GM12878 (cell line): ENCODE data around the gene NOTCH1. TPM values are rescaled to one million over a fixed set of nuclear protein-coding genes. Genes with fewer than 3 reads are reported as not detected.

Experiments
- ATAC-seq: fragments of 200-7000 bp; cut with Tn5 transposase; 3 replicates; pipeline ENCODE4 v1.9.1; 2020; ENCODE audit warnings: mild to moderate bottlenecking, moderate library complexity
- BruUV-seq: library from RNA; stranded (reverse); fragments of 400-500 nt; replicated peaks from 2 replicates; lab custom pipeline; 2021; lab: Mats Ljungman, UMichigan
- CTCF ChIA-PET: fragments of 300-600 bp; sonication (Branson Sonifier 250); formaldehyde crosslinking; extraction: SDS; loops from one replicate; lab custom pipeline; 2021; ENCODE audit warnings: inconsistent platforms; lab: Yijun Ruan, JAX
- POLR2A ChIA-PET: fragments of 350-600 bp; formaldehyde crosslinking; extraction: SDS; loops from one replicate; lab custom pipeline; 2021; ENCODE audit warnings: inconsistent platforms; lab: Charles Lee
- RAD21 ChIA-PET: fragments of 300-600 bp; sonication (Branson Sonifier 250); formaldehyde crosslinking; loops from one replicate; lab custom pipeline; 2023; ENCODE audit warnings: antibody characterized with exemption; ENCODE audit not compliant: unreplicated experiment; lab: Charles Lee
- SMC1A ChIA-PET: fragments of 300-600 bp; sonication (Branson Sonifier 250); formaldehyde crosslinking; loops from one replicate; lab custom pipeline; 2023; ENCODE audit not compliant: unreplicated experiment, uncharacterized antibody; lab: Charles Lee
- DNase-seq: peaks from one replicate; pipeline ENCODE4 v3.0.0-alpha.2; 2011; ENCODE audit warnings: low read depth, low spot score
- FAIRE-seq: peaks from 3 replicates; lab custom pipeline; 2011; peaks lifted over from hg19 to GRCh38; lab: Jason Lieb, UNC
- H2AFZ ChIP-seq: 2 replicates; pipeline ENCODE4 v1.6.0; 2011; ENCODE audit warnings: low read depth, low read length, control low read depth; ENCODE audit not compliant: control insufficient read depth
- H3K27ac ChIP-seq: 2 replicates; pipeline ENCODE4 v1.5.1; 2011; ENCODE audit warnings: control low read depth; ENCODE audit not compliant: control insufficient read depth, insufficient read depth
- H3K27me3 ChIP-seq, 2 experiments: replicated peaks in 1 of 2; 2 replicates each; pipeline versions ENCODE4 v1.6.0 to v1.6.1; 2011; ENCODE audit warnings: low read length in 1 of 2; ENCODE audit not compliant: control insufficient read depth in 2 of 2, insufficient read depth in 2 of 2
- H3K36me3 ChIP-seq, 2 experiments: 2 replicates each; pipeline ENCODE4 v1.5.1; 2011; ENCODE audit warnings: low read length in 1 of 2; ENCODE audit not compliant: control insufficient read depth in 2 of 2, insufficient read depth in 2 of 2
- H3K4me1 ChIP-seq: 2 replicates; pipeline ENCODE4 v1.6.1; 2011; ENCODE audit warnings: mild to moderate bottlenecking, low read length, moderate library complexity, mixed read lengths; ENCODE audit not compliant: control insufficient read depth, insufficient read depth
- H3K4me2 ChIP-seq: 2 replicates; pipeline ENCODE4 v1.6.0; 2011; ENCODE audit warnings: control low read depth; ENCODE audit not compliant: control insufficient read depth, insufficient read depth
- H3K4me3 ChIP-seq: fragments of 200-600 bp; sonication (generic); 2 replicates; pipeline ENCODE4 v1.5.1; 2016
- H3K79me2 ChIP-seq: 2 replicates; pipeline ENCODE4 v1.6.0; 2011; ENCODE audit warnings: low read length; ENCODE audit not compliant: control insufficient read depth, insufficient read depth
- H3K9ac ChIP-seq: 2 replicates; pipeline ENCODE4 v1.8.0; 2011; ENCODE audit warnings: low read length, control low read depth, mixed read lengths; ENCODE audit not compliant: control insufficient read depth, insufficient read depth
- H3K9me3 ChIP-seq: replicated peaks from 3 replicates; pipeline ENCODE4 v1.5.1; 2011; ENCODE audit warnings: mild to moderate bottlenecking, low read length; ENCODE audit not compliant: control insufficient read depth, insufficient read depth
- H4K20me1 ChIP-seq: 2 replicates; pipeline ENCODE4 v1.6.0; 2011; ENCODE audit not compliant: control insufficient read depth, insufficient read depth
- BRCA1 ChIP-seq: IDR thresholded peaks from 2 replicates; pipeline ENCODE4 v1.6.1; 2011; ENCODE audit warnings: low read depth, low read length, improper control_type of control experiment
- JUND ChIP-seq: IDR thresholded peaks from 2 replicates; pipeline ENCODE4 v1.6.1; 2012; ENCODE audit warnings: low read depth, mild to moderate bottlenecking, low read length, improper control_type of control experiment, moderate library complexity
- NBN ChIP-seq: fragments of 450-650 bp; IDR thresholded peaks from 2 replicates; pipeline ENCODE4 v1.6.1; 2016
- NFXL1 ChIP-seq: fragments of 450-650 bp; IDR thresholded peaks from 2 replicates; pipeline ENCODE4 v1.6.1; 2017; ENCODE audit warnings: antibody characterized with exemption, mild to moderate bottlenecking, borderline replicate concordance
- POLR2A ChIP-seq: IDR thresholded peaks from 2 replicates; pipeline ENCODE4 v1.6.1; 2011; ENCODE audit warnings: low read depth, mild to moderate bottlenecking, low read length
- TAF1 ChIP-seq: IDR thresholded peaks from 2 replicates; pipeline ENCODE4 v1.6.1; 2011; ENCODE audit warnings: mild to moderate bottlenecking, low read depth, low read length, borderline replicate concordance
- YY1 ChIP-seq: IDR thresholded peaks from 2 replicates; pipeline ENCODE4 v1.6.1; 2011; ENCODE audit warnings: low read depth, mild to moderate bottlenecking, low read length
- ZBED1 ChIP-seq: IDR thresholded peaks from 2 replicates; pipeline ENCODE4 v1.6.1; 2016; ENCODE audit warnings: borderline replicate concordance
- WGBS: methylation state at CpG from one replicate; pipeline ENCODE4 v1.1.6; 2016; ENCODE audit warnings: low lambda C conversion rate; ENCODE audit not compliant: insufficient replicate concordance, insufficient coverage; ENCODE audit errors: missing lambda C conversion rate; 5-methylcytosine and 5-hydroxymethylcytosine counted together
- in situ Hi-C: fragments of 300-500 bp; cut with MboI; formaldehyde crosslinking; loops from 9 replicates; pipeline ENCODE4 v1.14.3; 2018; ENCODE audit warnings: mixed read lengths
- intact Hi-C: fragments of 100-400 bp; cut with micrococcal nuclease; formaldehyde crosslinking; loops from one replicate; pipeline ENCODE4 v1.14.2; 2022; ENCODE audit not compliant: unreplicated experiment
- polyA plus RNA-seq, 11 experiments: library from polyadenylated mRNA; depleted of rRNA in 4 of 11; unstranded in 6 of 11; stranded (reverse) in 5 of 11; fragments of >200 nt; fragmentation: Nextera tagmentation in 4 of 11; fragmentation: Illumina TruSeq in 1 of 11; extraction: Ambion mirVana in 4 of 11; extraction: Trizol in 1 of 11; gene quantifications; 1 replicate in 1 of 11; 2 replicates in 10 of 11; pipeline versions ENCODE4 v1.2.1 to v1.2.3, GENCODE V29; 2011 to 2016; ENCODE audit warnings: inconsistent platforms in 2 of 11, missing spikeins in 2 of 11, low read depth in 1 of 11
- total RNA-seq, 4 experiments: library from RNA; depleted of rRNA in 3 of 4; stranded (reverse); fragments of >200 nt in 3 of 4; fragmentation: Illumina TruSeq in 1 of 4; extraction: Trizol in 1 of 4; gene quantifications; 2 replicates each; pipeline versions ENCODE4 v1.2.1 to v1.2.3, GENCODE V29; 2013 to 2021
- TF ChIP-seq, protein P1 (sequence below): IDR thresholded peaks from 2 replicates; pipeline ENCODE4 v1.6.1; 2012; ENCODE audit warnings: low read depth, low read length, improper control_type of control experiment
- TF ChIP-seq, protein P2 (sequence below): fragments of 150-350 bp; IDR thresholded peaks from 2 replicates; pipeline ENCODE4 v1.6.1; 2016; ENCODE audit warnings: low read depth, low read length
- TF ChIP-seq, protein P3 (sequence below): IDR thresholded peaks from 2 replicates; pipeline ENCODE4 v1.6.1; 2012; ENCODE audit warnings: low read depth, low read length, improper control_type of control experiment

Gene NOTCH1
- total and polyA plus RNA-seq, 10 of the 15 experiments (the other 5 are each of a cell fraction or from before 2014, with no cell fraction given): 0.02 to 40.0 (median 3.7) TPM

DNA sequence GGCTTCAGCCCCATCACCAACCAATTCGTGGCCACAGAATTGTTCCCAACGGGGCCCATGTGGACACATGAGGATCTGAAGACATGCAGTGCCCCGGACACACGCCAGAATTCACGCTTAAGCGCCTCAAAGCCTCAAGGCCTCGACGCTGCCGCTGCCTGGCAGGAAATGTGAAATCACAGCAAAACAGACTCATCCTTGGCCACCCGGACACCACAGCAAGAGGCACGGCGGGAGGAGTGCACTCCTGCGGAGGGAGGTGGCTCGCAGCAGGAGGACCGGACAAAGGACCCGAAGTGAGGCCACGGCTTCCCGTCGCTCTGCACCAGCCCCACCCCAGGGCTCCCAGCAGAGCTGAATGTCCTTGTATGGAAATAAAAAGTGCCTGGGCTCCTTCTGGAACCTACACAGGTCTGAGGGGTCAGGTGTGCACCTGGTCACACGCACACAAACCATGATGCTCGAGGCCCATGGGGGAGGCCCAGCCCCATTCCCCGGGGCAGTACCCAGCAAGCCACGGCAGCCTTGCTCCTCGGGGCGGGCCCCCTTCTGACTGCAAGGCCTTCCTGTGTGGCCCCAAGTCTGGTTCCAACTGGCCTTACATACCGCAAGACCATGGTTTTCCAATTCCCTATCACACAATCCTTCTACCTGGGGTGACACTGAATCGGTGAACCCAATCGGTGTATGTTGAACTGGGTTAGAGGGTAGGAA lies 73.1 kb downstream of the NOTCH1 start:
- ChIA-PET POLR2A (no interaction called here), CTCF (no interaction called here), RAD21 (no interaction called here), SMC1A (no interaction called here)
- H3K27me3 ChIP-seq: no peaks in the 10 kb centered on the region
- FAIRE-seq (no peak), ATAC-seq (no peak), DNase-seq (no peak)
- WGBS: 91% methylated on average over 27 of the region's 28 CpGs
- no TSS peak for BruUV-seq
- intact Hi-C loops: no loop called here
- TF ChIP-seq, protein P1, sequence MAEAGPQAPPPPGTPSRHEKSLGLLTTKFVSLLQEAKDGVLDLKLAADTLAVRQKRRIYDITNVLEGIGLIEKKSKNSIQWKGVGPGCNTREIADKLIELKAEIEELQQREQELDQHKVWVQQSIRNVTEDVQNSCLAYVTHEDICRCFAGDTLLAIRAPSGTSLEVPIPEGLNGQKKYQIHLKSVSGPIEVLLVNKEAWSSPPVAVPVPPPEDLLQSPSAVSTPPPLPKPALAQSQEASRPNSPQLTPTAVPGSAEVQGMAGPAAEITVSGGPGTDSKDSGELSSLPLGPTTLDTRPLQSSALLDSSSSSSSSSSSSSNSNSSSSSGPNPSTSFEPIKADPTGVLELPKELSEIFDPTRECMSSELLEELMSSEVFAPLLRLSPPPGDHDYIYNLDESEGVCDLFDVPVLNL: no peak
- peak; percentile 56 for TF ChIP-seq POLR2A
- in situ Hi-C loops: no loop called here
- no peak overlapping the region for H2AFZ ChIP-seq
- no peaks in the 10 kb centered on the region for H3K9me3 ChIP-seq
- H3K4me3 ChIP-seq: no peak overlapping the region
- no peaks in the 10 kb centered on the region for H3K4me1 ChIP-seq
- no peak overlapping the region for H3K9ac ChIP-seq
- peaks cover 2% of the 10 kb centered on the region; the same call in 1 of the 2 replicates for H4K20me1 ChIP-seq
- no peak overlapping the region for H3K4me2 ChIP-seq
- H3K79me2 ChIP-seq: peaks cover 1% of the 10 kb centered on the region
- peaks cover 44 to 50% of the 10 kb centered on the region in 2 experiments for H3K36me3 ChIP-seq
- no peak overlapping the region for H3K27ac ChIP-seq

DNA sequence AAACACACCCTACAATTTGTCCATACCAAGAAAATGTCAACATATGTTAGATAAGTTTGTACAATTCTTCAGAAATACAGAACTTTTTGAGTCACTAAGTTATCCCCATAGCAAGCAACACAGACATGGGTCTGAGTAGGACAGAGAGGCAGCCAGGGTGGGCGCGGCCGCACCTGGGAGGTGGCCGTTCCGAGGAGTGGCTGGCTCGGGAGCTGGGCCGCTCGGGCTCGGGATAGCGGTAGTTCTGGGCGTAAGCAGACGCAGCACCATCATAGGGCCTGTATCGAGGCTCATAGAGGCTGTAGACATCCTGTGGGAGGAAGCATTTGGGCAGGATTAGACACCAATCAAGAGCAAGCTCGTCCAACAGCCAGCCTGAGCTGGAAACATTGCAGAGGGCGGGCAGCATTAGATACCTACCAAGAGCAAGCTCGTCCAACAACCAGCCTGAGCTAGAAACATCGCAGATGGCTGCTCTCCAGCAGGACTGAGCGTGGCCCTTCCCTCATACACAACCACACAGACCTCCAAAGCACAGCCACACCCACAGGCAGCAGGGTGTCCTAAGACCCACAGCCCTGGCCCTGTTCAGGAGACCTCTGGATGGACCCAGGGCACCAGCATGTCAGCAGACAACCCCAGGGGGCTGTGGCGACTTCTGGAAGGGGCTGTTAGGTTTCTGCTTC lies 73.9 kb downstream of the NOTCH1 start:
- no peak overlapping the region for H3K9ac ChIP-seq
- no peak overlapping the region for H3K4me3 ChIP-seq
- CTCF ChIA-PET: interaction anchor here (0.9 kb wide), 1 partner anchor 160 kb away, joined by 4 read pairs; no protein-coding TSS in a partner anchor
- ATAC-seq (no peak), DNase-seq (no peak), FAIRE-seq (no peak)
- 92% methylated on average over 19 of the region's 19 CpGs for WGBS
- intact Hi-C loops: no loop called here
- H3K9me3 ChIP-seq: no peaks in the 10 kb centered on the region
- no peak overlapping the region for H3K4me2 ChIP-seq
- H3K27ac ChIP-seq: no peak overlapping the region
- in situ Hi-C loops: no loop called here
- peaks cover 41 to 54% of the 10 kb centered on the region in 2 experiments for H3K36me3 ChIP-seq
- H4K20me1 ChIP-seq: peaks cover 2% of the 10 kb centered on the region; the same call in 1 of the 2 replicates
- no peaks in the 10 kb centered on the region; the same call in 1 of the 2 replicates for H3K79me2 ChIP-seq
- POLR2A ChIA-PET: no interaction called here
- H3K4me1 ChIP-seq: no peaks in the 10 kb centered on the region
- no peaks in the 10 kb centered on the region for H3K27me3 ChIP-seq
- no TSS peak for BruUV-seq
- no peak overlapping the region for H2AFZ ChIP-seq
- SMC1A ChIA-PET: no interaction called here
- RAD21 ChIA-PET: no interaction called here
- TF ChIP-seq TAF1 (no peak), YY1 (no peak), NFXL1 (no peak), BRCA1 (no peak), NBN (no peak), JUND (no peak), ZBED1 (no peak)
- TF ChIP-seq, protein P2, sequence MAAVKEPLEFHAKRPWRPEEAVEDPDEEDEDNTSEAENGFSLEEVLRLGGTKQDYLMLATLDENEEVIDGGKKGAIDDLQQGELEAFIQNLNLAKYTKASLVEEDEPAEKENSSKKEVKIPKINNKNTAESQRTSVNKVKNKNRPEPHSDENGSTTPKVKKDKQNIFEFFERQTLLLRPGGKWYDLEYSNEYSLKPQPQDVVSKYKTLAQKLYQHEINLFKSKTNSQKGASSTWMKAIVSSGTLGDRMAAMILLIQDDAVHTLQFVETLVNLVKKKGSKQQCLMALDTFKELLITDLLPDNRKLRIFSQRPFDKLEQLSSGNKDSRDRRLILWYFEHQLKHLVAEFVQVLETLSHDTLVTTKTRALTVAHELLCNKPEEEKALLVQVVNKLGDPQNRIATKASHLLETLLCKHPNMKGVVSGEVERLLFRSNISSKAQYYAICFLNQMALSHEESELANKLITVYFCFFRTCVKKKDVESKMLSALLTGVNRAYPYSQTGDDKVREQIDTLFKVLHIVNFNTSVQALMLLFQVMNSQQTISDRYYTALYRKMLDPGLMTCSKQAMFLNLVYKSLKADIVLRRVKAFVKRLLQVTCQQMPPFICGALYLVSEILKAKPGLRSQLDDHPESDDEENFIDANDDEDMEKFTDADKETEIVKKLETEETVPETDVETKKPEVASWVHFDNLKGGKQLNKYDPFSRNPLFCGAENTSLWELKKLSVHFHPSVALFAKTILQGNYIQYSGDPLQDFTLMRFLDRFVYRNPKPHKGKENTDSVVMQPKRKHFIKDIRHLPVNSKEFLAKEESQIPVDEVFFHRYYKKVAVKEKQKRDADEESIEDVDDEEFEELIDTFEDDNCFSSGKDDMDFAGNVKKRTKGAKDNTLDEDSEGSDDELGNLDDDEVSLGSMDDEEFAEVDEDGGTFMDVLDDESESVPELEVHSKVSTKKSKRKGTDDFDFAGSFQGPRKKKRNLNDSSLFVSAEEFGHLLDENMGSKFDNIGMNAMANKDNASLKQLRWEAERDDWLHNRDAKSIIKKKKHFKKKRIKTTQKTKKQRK: no peak
- TF ChIP-seq, protein P3, sequence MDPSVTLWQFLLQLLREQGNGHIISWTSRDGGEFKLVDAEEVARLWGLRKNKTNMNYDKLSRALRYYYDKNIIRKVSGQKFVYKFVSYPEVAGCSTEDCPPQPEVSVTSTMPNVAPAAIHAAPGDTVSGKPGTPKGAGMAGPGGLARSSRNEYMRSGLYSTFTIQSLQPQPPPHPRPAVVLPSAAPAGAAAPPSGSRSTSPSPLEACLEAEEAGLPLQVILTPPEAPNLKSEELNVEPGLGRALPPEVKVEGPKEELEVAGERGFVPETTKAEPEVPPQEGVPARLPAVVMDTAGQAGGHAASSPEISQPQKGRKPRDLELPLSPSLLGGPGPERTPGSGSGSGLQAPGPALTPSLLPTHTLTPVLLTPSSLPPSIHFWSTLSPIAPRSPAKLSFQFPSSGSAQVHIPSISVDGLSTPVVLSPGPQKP: no peak
